ENCODE results near the gene FHOD3. TPM values are rescaled to one million over a fixed set of nuclear protein-coding genes. Genes with fewer than 3 reads are reported as not detected.

FHOD3 gene
- total RNA-seq, 1 experiment from 2014 or later: 2.9 TPM

- Mint-ChIP-seq H3K27ac (ENCODE audit: unreplicated experiment) (no peak overlapping the region), H3K4me1 (ENCODE audit: low read depth, unreplicated experiment) (no peaks in the 10 kb centered on the region), H3K36me3 (ENCODE audit: insufficient read depth, unreplicated experiment) (peaks cover 7% of the 10 kb centered on the region), H3K9me3 (ENCODE audit: low read depth, unreplicated experiment) (no peaks in the 10 kb centered on the region), H3K4me3 (ENCODE audit: low read depth, unreplicated experiment) (no peak overlapping the region), H3K27me3 (ENCODE audit: unreplicated experiment) (no peaks in the 10 kb centered on the region)
- BruUV-seq (replicated peaks): no TSS peak
- TF ChIP-seq, protein P1, sequence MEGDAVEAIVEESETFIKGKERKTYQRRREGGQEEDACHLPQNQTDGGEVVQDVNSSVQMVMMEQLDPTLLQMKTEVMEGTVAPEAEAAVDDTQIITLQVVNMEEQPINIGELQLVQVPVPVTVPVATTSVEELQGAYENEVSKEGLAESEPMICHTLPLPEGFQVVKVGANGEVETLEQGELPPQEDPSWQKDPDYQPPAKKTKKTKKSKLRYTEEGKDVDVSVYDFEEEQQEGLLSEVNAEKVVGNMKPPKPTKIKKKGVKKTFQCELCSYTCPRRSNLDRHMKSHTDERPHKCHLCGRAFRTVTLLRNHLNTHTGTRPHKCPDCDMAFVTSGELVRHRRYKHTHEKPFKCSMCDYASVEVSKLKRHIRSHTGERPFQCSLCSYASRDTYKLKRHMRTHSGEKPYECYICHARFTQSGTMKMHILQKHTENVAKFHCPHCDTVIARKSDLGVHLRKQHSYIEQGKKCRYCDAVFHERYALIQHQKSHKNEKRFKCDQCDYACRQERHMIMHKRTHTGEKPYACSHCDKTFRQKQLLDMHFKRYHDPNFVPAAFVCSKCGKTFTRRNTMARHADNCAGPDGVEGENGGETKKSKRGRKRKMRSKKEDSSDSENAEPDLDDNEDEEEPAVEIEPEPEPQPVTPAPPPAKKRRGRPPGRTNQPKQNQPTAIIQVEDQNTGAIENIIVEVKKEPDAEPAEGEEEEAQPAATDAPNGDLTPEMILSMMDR (IDR thresholded peaks at IDR 0.05; ENCODE audit: unreplicated experiment): no peak
- intact Hi-C loops (cut with micrococcal nuclease; ENCODE audit: unreplicated experiment): no loop called here
- CTCF ChIA-PET: no interaction called here
- DNase-seq: no peak
These were observed 22.0 kb upstream of the FHOD3 start for GRCh38 chr18:36275561-36275960.

- intact Hi-C loops (cut with micrococcal nuclease; ENCODE audit: unreplicated experiment): no loop called here
- CTCF ChIA-PET: no interaction called here
- Mint-ChIP-seq H3K36me3 (ENCODE audit: insufficient read depth, unreplicated experiment) (no peaks in the 10 kb centered on the region), H3K4me3 (ENCODE audit: low read depth, unreplicated experiment) (no peak overlapping the region), H3K9me3 (ENCODE audit: low read depth, unreplicated experiment) (no peaks in the 10 kb centered on the region), H3K4me1 (ENCODE audit: low read depth, unreplicated experiment) (no peaks in the 10 kb centered on the region), H3K27ac (ENCODE audit: unreplicated experiment) (no peak overlapping the region), H3K27me3 (ENCODE audit: unreplicated experiment) (no peaks in the 10 kb centered on the region)
- no TSS peak for BruUV-seq (replicated peaks)
- DNase-seq: no peak
- TF ChIP-seq, protein P1 (IDR thresholded peaks at IDR 0.05; ENCODE audit: unreplicated experiment): no peak
These were observed 18.5 kb upstream of the FHOD3 start for GRCh38 chr18:36279001-36279400.

DNA sequence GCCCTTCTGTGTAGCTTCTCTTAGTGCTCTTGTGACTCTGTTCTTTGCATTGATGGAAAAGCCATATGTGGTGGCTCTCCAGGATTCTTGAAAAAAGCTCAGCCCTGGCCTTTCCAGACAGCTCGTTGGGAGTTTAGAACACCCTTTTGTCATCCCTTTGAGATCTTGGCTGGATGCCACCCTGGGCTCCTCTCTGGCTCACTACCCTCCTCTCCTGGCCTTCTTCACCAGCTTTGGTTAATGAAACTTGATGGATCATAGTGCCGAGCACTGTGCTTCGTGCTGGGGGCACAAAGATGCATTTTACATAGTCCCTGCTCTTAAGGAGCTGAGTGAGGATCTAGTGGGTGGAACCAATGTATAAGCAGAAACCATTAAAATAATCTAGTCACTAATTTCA, 15.6 kb upstream of the FHOD3 start:
- TF ChIP-seq, protein P1 (IDR thresholded peaks at IDR 0.05; ENCODE audit: unreplicated experiment): no peak
- H3K27ac Mint-ChIP-seq (ENCODE audit: unreplicated experiment): no peak overlapping the region
- CTCF ChIA-PET: interaction anchor here (0.7 kb wide), 1 partner anchor 510 kb away, joined by 3 read pairs; no protein-coding TSS in a partner anchor
- H3K36me3 Mint-ChIP-seq (ENCODE audit: insufficient read depth, unreplicated experiment): no peaks in the 10 kb centered on the region
- intact Hi-C loops (cut with micrococcal nuclease; ENCODE audit: unreplicated experiment): loop anchor here (10.0 kb wide), 1 partner anchor 473 kb away; no protein-coding TSS in a partner anchor
- H3K27me3 Mint-ChIP-seq (ENCODE audit: unreplicated experiment): no peaks in the 10 kb centered on the region
- no peaks in the 10 kb centered on the region for H3K4me1 Mint-ChIP-seq (ENCODE audit: low read depth, unreplicated experiment)
- no peaks in the 10 kb centered on the region for H3K9me3 Mint-ChIP-seq (ENCODE audit: low read depth, unreplicated experiment)
- no TSS peak for BruUV-seq (replicated peaks)
- DNase-seq: no peak
- no peak overlapping the region for H3K4me3 Mint-ChIP-seq (ENCODE audit: low read depth, unreplicated experiment)

- Mint-ChIP-seq H3K4me1 (ENCODE audit: low read depth, unreplicated experiment) (no peaks in the 10 kb centered on the region), H3K27ac (ENCODE audit: unreplicated experiment) (no peak overlapping the region), H3K9me3 (ENCODE audit: low read depth, unreplicated experiment) (no peaks in the 10 kb centered on the region), H3K27me3 (ENCODE audit: unreplicated experiment) (peaks cover 4% of the 10 kb centered on the region), H3K36me3 (ENCODE audit: insufficient read depth, unreplicated experiment) (no peaks in the 10 kb centered on the region), H3K4me3 (ENCODE audit: low read depth, unreplicated experiment) (no peak overlapping the region)
- TF ChIP-seq, protein P1 (IDR thresholded peaks at IDR 0.05; ENCODE audit: unreplicated experiment): no peak
- no peak for DNase-seq
- intact Hi-C loops (cut with micrococcal nuclease; ENCODE audit: unreplicated experiment): loop anchor here (10.0 kb wide), 1 partner anchor 471 kb away; no protein-coding TSS in a partner anchor
- no TSS peak for BruUV-seq (replicated peaks)
- CTCF ChIA-PET: interaction anchor here (1.4 to 1.6 kb wide), 2 partner anchors 188 to 474 kb away, joined by 4 to 11 read pairs; no protein-coding TSS in a partner anchor
These were observed 14.1 kb upstream of the FHOD3 start for GRCh38 chr18:36283448-36283847.
